Eye (tissue), 1 donor: ENCODE data around the gene MEX3C.
A peak's percentile ranks its signal among the peaks of the same experiment; 100 is the strongest.

Experiments used
- DNase-seq: peaks from one replicate; pipeline ENCODE4 v3.0.0-alpha.2; 2015

Gene MEX3C

GRCh38 chr18:51197661-51198424 lies at the start of gene MEX3C:
MEX3C (minus strand) TSS chr18:51197681; CDS start chr18:51197320, 361 bp downstream.
- DNase-seq, result peak; percentile 100

DNA sequence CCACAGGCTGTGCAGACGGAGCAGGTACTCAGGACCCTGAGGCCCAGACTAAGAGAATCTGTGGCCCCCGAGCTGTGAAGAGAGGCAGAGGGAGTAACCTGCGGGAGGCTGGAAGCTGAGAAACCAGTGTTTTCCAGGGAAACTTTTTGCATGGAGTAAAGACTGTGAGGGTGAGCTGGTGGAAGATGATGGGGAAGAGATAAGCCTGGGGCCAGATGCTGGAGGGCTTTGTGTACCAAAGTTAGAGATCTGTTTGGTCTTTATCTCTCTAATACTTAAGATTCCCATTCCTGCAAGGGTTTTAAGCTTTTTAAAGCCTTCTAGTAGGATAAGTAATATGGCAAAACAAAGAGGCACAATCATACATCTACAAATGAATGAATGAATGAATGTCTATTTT lies 43.7 kb upstream of the MEX3C start:
- DNase-seq, result no peak

GRCh38 chr18:51236225-51236624 lies 38.7 kb upstream of the MEX3C start:
- no peak for DNase-seq

GRCh38 chr18:51235009-51235789 lies 37.7 kb upstream of the MEX3C start:
- DNase-seq, result peak; percentile 14

GRCh38 chr18:51234117-51235008 lies 36.9 kb upstream of the MEX3C start:
- no peak for DNase-seq

DNA sequence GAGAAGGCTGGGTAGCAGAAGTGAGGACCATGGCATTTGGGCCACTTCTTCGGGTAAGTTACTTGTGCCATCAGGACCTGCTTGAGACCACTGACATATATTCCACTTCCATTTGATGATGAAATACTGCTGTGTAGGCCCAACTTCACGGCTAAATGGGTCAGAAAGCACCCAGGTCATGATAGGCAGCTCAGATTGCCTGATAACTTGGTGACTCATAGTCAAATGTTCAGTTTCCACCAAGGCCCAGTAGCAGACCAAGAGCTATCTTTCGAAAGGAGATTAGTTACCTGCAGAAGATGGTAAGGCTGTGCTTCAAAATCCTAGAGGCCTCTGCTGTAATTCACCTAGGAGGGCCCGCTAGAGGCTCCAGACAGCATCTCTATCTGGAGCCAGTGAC lies 31.8 kb upstream of the MEX3C start:
- no peak for DNase-seq

DNA sequence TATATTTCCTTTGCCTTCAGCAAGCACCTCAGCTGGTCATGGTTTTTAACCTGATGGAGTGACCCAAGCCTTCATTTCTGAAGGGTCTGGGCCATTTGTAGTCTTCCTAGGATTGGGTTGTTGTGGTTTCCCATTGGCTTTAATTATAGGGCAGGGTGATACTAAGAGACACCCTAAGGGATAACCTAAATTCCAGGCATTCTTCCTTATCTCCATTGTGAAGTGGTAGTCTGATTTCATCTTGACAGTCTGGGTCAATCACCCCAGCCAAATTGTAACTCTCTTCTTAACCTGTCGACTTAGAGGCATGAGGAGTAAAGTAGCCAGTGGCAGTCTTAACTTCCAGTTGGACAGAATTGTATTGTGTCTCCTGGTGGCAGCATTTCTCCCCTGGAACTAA lies 30.2 kb upstream of the MEX3C start:
- DNase-seq, result no peak

- no peak for DNase-seq
Measured at GRCh38 chr18:51226587-51227350, 29.3 kb upstream of the MEX3C start.

- DNase-seq, result no peak
Measured at GRCh38 chr18:51226068-51226467, 28.6 kb upstream of the MEX3C start.

GRCh38 chr18:51212606-51213005 lies 15.1 kb upstream of the MEX3C start:
- no peak for DNase-seq

- DNase-seq, result no peak
Measured at GRCh38 chr18:51211552-51211951, 14.1 kb upstream of the MEX3C start.

- peak; percentile 80 for DNase-seq
Measured at GRCh38 chr18:51196811-51197660, 445 bp downstream of the MEX3C start.

- DNase-seq, result peak; percentile 63
Measured at GRCh38 chr18:51196118-51196810, 1.2 kb downstream of the MEX3C start.

DNA sequence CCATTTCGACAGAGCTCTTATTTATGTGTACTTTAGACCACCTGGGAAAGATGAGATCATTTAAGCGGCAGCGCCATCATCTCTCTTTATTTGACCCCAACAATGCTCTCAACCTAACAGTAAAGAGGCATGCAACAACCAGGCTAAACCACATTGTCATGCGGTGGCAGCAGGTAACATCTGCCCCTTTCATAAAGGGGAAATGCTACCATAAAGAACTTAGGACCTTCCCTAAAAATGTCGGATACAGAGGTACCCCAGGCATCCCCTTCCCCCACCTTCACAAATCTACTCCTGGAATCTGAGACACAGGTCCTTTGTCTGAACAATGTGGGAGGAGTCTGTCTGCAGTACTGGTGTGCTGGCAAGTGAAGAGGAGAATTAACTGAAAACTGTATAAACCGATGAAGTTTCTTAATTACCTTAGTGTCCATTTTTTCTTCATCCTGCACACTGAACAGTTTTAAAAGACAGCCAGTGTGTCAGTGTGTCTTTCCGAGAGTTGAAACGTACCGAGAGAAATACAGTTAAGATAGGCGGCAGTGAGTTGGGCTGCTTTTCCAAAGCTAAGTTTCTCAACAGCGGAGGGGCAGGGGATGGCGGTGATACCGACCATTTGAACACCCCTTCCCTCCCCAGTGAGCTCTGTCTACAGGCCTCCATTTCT lies 1.9 kb downstream of the MEX3C start:
- DNase-seq, result peak; percentile 92

GRCh38 chr18:51195086-51195450 lies 2.4 kb downstream of the MEX3C start:
- DNase-seq, result no peak

DNA sequence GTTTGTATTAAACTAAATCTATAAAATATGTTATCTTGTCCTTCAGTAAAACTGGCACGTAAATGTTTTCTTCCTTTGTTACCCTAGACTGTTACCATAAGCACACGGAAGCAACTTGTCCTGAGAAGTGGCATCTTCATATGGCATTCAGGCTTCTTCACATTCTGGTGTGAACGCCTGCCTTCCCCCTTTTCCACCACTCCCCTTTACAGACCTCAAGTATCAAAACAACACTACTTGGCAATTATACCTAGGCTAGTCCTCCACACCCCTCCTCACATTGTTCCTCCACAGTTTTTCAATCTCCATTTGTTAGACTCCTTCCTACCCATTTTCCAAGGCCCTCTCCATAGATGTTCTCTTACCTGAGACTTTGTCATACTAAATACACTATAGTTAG lies 2.9 kb downstream of the MEX3C start:
- peak; percentile 44 for DNase-seq

DNA sequence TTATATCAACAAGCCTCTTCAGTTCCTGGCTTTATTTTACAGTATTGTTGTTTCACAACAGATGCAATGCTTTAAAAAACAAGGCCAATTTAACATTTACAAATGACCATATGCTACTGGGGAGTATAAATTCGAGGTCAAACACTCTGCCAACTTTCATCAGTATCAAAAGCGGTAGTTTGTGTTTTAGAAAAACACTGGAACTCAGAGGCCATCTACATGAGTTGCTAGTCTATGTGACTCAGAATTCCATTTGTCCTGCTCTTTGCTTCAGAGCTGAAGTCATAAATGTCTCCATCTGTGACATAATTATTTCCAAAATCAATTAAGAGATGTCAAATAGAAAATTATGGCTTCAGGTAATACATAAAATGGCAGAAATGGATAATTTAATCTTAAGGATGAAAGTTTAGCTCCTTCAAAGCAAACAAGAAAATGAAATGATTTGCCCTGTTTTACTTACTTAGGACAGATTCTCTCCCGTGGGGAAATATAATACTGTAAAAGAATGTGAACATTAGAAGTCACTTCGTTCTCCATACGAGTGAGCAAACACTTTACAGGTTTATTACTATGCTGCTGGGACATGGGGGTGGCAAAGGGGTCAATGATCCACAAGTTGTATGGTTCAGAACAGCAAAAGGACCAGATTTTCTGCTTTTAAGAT lies 3.7 kb downstream of the MEX3C start:
- DNase-seq, result peak; percentile 73

DNA sequence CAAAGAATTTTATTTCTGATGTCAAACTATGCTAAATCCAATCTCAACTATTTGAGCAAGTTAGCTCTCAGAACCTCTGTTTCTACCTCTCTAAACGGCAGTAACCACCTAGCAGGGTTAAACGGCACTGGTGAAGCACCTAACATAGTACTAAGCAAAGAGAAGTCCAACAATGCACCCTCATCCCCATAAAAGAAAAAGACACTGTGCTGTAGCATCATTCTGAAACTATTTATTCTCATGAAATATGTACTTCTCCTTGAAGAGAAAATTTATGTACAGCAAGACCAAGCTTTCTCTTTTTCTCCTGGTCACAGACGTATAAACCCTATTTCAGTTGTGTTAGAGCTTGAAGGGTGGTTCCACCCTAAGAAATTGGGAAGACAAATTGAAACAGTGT lies 4.8 kb downstream of the MEX3C start:
- no peak for DNase-seq

DNA sequence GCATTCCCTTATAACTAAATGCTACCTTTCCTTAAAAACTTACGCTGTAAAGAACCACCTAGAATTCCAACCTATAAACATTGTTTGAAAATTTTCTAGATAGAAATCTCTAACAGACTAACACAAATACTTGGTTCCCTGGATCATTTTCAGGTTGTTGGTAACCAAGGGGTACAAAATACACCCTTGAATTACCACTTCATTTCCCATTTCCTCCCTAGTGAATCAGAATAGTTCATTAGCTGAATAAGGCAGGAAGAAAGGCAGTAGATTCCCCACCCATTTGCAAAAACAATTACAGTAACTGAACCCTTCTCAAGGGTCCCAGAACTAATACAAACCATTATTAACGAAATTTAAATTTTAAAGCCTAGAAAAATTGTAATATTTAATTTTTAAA lies 5.5 kb downstream of the MEX3C start:
- no peak for DNase-seq
